ENCODE data around the gene NCCRP1. TPM values are rescaled to one million over a fixed set of nuclear protein-coding genes. Genes with fewer than 3 reads are reported as not detected.
"Not testable (repeated sequence)": the region's sequence is repeated elsewhere in the genome, so short reads cannot be mapped to it uniquely, and the experiment has no call there.

Gene NCCRP1
- total RNA-seq, 1 donor from 2014 or later: not detected

DNA sequence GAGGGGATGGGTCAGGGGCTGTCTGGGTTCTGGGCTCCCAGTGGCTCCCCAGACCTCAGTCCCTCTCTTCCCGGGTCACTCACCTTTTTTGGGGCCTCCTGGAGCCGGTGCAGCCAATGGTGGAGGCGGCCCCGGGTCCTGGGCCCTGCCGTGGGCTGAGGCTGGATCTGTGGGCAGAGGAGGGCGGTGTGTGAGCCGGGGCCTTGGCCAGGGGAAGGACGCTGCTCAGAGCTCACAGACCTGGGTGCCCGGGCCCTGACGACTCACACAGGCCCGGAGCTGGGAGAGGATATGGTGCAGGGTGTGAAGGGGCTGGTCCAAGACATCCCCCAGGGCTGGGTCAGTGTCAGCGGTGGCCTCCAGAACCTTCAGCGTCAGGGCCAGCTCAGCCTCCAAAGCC lies 47.0 kb downstream of the NCCRP1 start:
- DNase-seq (ENCODE audit: low spot score): not testable (repeated sequence)

DNA sequence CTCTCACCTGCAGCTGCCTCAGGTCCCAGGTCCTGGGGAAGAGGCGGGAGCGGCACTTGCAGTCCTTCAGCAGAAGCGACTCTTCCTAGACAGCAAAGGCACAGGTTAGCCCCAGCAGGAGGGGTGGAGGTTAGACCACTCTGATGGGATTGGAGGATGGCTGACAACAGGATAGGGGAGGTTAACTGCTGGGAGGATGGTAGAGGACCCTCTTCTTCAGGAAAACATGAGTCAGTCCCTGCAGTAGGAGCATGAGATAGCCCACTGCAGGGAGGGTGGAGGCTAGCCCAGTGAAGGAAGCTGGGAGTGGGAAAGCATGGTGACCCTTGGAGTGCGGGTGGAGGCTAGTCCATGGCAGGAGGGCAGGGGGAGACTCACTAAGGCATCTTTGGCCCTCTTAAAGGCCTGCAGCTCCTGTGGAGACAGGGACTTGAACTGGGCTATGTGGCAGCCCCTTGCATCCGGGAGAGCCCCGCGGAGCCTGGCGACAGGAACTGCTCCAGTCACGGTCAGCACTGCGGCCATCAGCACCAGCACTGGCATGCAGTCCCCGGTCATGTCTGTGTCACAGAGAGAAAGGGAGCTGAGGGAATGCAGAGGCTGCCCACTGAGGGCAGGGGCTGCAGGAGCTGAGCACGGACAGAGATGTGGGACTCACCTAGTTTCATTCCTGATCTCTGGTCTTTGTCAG lies 47.8 kb downstream of the NCCRP1 start, which contains the start of gene IFNL3:
Gene IFNL3 (minus strand): TSS at position 597 of the 691 bp plus-strand sequence. CDS start 39 bp downstream, at position 558.
- not testable (repeated sequence) for DNase-seq (ENCODE audit: low spot score)

DNA sequence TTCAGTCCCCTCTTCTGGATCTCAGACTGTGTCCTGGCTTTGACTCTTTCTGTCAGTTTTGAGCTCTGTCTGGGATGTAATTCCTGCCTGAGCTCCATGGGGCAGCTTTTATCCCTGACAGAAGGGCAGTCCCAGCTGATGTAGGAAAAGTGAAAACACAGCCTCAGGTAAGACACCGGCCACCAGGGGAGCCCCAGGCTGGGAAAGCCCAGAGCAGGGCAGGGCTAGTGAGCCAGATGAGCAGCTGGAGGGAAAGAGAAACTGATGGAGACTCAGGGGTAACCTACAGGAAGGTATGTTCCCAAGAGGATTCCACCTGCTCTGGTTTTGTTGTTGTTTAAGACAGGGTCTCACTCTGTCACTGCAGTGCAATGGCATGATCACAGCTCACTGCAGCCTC lies 48.4 kb downstream of the NCCRP1 start:
- not testable (repeated sequence) for DNase-seq (ENCODE audit: low spot score)

DNA sequence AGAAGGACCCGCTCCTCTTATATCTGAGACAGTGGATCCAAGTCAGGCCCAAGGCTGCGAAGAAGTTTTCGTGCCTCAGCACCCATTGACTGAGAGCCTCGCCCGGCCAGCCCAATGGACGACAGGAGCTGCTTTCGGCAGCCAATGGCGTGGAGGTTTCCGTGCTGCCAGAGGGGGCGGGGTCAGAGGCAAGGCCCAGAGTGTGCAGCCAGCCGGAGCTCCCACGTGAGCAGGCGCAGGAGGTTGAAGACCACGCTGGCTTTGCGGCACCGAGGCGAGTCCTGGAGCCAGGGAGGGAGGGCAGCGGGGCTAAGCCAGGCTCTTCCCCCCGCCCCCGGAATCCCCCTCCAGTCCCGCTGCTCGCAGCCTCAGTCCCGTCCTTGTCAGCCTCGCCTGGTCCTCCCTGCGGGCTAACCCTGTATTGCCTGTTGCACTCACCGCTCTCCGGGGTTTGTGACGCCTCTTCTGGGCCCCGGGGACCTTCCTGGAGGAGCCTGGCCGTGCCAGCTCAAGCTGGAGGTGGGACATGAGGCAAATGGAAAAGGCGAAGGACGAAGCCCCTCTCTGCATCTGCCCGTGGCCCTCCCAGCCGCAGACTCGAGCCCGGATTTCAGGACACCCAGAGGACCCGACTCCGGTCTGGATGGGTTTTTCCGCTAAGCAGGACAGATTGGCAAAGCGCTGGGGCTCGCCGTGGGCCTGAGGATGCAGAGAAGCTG lies 50.3 kb downstream of the NCCRP1 start:
- DNase-seq (ENCODE audit: low spot score): no peak

DNA sequence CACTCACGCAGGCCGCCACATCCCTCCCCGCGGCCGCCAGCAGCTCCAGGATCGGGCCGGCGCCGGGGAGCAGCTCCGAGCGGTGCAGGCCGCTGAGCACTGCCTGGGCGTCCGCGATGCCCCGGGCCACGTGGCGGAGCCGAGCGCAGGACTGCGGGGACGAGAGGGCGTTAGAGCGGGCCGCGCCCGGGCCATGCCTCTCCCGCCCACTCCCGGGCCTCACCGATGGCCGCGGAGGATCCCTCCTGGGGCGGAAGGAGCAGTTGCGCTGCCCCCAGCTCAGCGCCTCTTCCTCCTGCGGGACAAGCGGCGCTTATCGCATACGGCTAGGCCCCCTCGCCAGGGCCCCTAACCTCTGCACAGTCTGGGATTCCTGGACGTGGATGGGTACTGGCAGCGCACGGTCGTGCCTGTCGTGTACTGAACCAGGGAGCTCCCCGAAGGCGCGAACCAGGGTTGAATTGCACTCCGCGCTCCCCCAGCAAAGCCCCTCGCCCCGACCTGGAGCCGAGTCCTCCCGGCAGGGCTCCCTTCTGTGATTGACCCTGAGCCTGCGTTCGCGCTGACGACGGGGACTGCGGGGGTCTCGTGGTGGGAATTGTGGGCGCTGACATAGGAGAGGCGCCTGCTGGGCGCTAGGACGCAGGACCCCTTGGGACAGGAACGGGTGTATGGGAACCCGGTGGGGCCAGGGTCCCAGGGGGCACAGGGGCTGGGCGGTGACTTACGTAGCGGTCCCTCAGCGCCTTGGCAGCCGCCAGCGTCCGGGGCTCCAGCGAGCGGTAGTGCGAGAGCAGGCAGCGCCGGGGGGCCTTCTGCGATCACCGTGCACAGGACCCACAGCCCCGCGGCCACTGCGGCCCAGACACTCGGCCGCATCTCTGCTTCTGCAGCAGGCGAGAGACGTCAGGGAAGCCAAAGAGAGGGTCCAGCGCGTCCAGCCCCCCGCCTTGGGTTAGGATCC lies 51.2 kb downstream of the NCCRP1 start:
- DNase-seq (ENCODE audit: low spot score): no peak

DNA sequence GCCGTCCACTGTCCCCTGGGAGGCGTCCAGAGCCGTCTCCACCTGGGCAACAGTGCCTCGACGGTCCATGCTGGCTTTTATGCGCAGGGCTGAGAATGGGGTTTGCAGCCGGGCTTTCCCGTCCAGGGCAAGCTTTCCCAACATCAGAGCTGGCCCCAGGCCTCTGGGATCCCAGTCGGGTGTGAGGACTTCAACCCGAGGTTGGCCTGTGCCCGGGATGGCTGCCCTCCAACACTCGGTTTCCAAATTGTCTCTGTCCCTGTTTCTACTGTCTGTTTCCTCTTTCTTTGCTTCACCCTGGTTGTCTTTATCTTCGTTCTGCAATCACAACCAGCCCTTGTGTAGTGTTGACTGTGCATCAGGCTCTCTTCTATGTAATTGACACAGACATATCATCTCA lies 52.0 kb downstream of the NCCRP1 start, which contains the start of gene IFNL4:
Gene IFNL4 (minus strand): TSS at position 51 of the 400 bp plus-strand sequence.
- DNase-seq (ENCODE audit: low spot score): no peak

DNA sequence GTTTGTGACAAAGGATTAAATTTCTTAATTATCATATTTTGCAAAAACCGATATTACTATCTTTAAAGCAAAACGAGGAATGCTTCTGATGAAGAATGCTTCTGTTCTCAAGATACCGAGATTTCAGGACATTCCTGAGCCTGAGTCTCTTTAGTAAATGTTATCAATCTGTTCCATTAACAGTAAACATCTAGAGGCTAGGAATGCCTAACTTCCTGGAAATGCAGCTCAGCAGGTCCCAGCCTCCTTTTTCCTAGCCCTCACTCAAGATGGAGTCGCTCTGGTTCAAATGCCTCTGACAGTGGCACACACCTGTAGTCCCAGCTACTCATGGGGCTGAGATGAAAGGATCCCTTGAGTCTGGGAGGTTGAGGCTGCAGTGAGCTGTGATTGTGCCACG lies 54.3 kb downstream of the NCCRP1 start:
- DNase-seq (ENCODE audit: low spot score): no peak

Other genes with a start within 250 kb of the NCCRP1 start
- 28.4 TPM for gene FBXO17, start 221.2 kb upstream of the NCCRP1 start, total RNA-seq
- gene FBXO27, start 164.4 kb upstream of the NCCRP1 start, total RNA-seq: 21.7 TPM
- not detected for gene ACP7, start 112.6 kb upstream of the NCCRP1 start, total RNA-seq
- 18.0 TPM for gene PAK4, start 71.2 kb upstream of the NCCRP1 start, total RNA-seq
- not detected for gene SYCN, start 7.3 kb downstream of the NCCRP1 start, total RNA-seq
- gene IFNL3, start 48.0 kb downstream of the NCCRP1 start, total RNA-seq: not detected
- gene IFNL4, start 51.9 kb downstream of the NCCRP1 start, total RNA-seq: not detected
- gene IFNL2, start 71.4 kb downstream of the NCCRP1 start, total RNA-seq: not detected
- not detected for gene IFNL1, start 99.4 kb downstream of the NCCRP1 start, total RNA-seq
- 1.1 TPM for gene LRFN1, start 123.9 kb downstream of the NCCRP1 start, total RNA-seq
- 119 TPM for gene GMFG, start 139.1 kb downstream of the NCCRP1 start, total RNA-seq
- gene SAMD4B, start 145.5 kb downstream of the NCCRP1 start, total RNA-seq: 82.3 TPM
- gene PAF1, start 194.1 kb downstream of the NCCRP1 start, total RNA-seq: 29.7 TPM
- 34.1 TPM for gene MED29, start 194.4 kb downstream of the NCCRP1 start, total RNA-seq
- 1,383 TPM for gene ZFP36, start 209.9 kb downstream of the NCCRP1 start, total RNA-seq
- 56.4 TPM for gene PLEKHG2, start 215.7 kb downstream of the NCCRP1 start, total RNA-seq
- 1,454 TPM for gene RPS16, start 239.0 kb downstream of the NCCRP1 start, total RNA-seq
- gene SUPT5H, start 248.6 kb downstream of the NCCRP1 start, total RNA-seq: 84.5 TPM